HCT116 (cell line): ENCODE measurements around the gene GGA1.

ENCODE experiments used
- CBX3 ChIP-seq: IDR thresholded peaks from 2 replicates; pipeline ENCODE4 v1.6.1; 2012; ENCODE audit warnings: low read depth
- CEBPB ChIP-seq: IDR thresholded peaks from 2 replicates; pipeline ENCODE4 v1.6.1; 2012; ENCODE audit warnings: low read depth
- EZH2phosphoT487 ChIP-seq: fragments of 200-600 bp; IDR thresholded peaks from 2 replicates; pipeline ENCODE4 v1.6.1; 2018; ENCODE audit warnings: antibody characterized with exemption, borderline replicate concordance
- REST ChIP-seq: IDR thresholded peaks from 2 replicates; pipeline ENCODE4 v1.6.1; 2012; ENCODE audit warnings: low read depth

- TF ChIP-seq CEBPB = no peak
- TF ChIP-seq CBX3 = no peak
- TF ChIP-seq EZH2phosphoT487 = no peak
- TF ChIP-seq REST = no peak
Measured at GRCh38 chr22:37618674-37619073, 10.0 kb downstream of the GGA1 start.
